ENCODE results near the gene CPED1.
"Not testable (repeated sequence)": the region's sequence is repeated elsewhere in the genome, so short reads cannot be mapped to it uniquely, and the experiment has no call there.

Gene CPED1

GRCh38 chr7:121054925-121055324, 66.4 kb downstream of the CPED1 start:
- H3K27ac ChIP-seq = no peak overlapping the region
- TF ChIP-seq, protein P1, sequence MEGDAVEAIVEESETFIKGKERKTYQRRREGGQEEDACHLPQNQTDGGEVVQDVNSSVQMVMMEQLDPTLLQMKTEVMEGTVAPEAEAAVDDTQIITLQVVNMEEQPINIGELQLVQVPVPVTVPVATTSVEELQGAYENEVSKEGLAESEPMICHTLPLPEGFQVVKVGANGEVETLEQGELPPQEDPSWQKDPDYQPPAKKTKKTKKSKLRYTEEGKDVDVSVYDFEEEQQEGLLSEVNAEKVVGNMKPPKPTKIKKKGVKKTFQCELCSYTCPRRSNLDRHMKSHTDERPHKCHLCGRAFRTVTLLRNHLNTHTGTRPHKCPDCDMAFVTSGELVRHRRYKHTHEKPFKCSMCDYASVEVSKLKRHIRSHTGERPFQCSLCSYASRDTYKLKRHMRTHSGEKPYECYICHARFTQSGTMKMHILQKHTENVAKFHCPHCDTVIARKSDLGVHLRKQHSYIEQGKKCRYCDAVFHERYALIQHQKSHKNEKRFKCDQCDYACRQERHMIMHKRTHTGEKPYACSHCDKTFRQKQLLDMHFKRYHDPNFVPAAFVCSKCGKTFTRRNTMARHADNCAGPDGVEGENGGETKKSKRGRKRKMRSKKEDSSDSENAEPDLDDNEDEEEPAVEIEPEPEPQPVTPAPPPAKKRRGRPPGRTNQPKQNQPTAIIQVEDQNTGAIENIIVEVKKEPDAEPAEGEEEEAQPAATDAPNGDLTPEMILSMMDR (conservative IDR thresholded peaks at IDR 0.05) = no peak

- TF ChIP-seq, protein P1 (conservative IDR thresholded peaks at IDR 0.05) = no peak
- H3K27ac ChIP-seq = no peak overlapping the region
Measured at GRCh38 chr7:121057878-121058277, 69.4 kb downstream of the CPED1 start.

DNA sequence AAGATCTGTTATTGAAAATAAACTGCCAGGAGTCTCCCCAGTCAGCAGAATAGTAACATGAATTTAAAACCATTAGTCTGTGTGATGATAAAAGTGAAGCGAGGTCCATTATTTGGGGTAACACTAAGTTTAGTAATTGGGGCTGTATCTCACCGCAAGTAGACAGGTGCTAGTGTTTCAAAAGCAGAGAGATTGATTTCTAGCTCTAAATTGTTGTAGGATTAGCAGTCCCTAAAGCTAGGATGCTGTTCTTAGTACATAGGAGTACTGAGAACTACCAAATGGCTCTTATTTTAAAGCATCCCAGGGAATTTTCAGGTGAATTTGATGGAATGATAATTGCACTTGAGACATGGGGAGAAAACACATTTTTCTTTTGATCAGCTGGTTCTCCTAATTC, 70.5 kb downstream of the CPED1 start:
- no peak overlapping the region for H3K27ac ChIP-seq
- TF ChIP-seq, protein P1 (conservative IDR thresholded peaks at IDR 0.05) = no peak

DNA sequence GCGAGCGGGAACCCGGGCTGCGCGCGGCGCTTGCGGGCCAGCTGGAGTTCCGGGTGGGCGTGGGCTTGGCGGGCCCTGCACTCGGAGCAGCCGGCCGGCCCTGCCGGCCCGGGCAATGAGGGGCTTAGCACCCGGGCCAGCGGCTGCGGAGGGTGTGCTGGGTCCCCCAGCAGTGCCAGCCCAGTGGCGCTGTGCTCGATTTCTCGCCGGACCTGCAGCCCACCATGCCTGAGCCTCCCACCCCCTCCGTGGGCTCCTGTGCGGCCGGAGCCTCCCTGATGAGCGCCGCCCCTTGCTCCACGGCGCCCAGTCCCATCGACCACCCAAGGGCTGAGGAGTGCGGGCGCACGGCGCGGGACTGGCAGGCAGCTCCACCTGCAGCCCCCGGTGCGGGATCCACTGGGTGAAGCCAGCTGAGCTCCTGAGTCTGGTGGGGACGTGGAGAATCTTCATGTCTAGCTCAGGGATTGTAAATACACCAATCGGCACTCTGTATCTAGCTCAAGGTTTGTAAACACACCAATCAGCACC, 71.5 kb downstream of the CPED1 start:
- not testable (repeated sequence) for H3K27ac ChIP-seq

GRCh38 chr7:121061677-121062582, 73.4 kb downstream of the CPED1 start:
- no peak overlapping the region for H3K27ac ChIP-seq
- TF ChIP-seq, protein P1 (conservative IDR thresholded peaks at IDR 0.05) = no peak

- TF ChIP-seq, protein P1 (conservative IDR thresholded peaks at IDR 0.05) = no peak
- no peak overlapping the region for H3K27ac ChIP-seq
Measured at GRCh38 chr7:121062671-121063279, 74.3 kb downstream of the CPED1 start.

DNA sequence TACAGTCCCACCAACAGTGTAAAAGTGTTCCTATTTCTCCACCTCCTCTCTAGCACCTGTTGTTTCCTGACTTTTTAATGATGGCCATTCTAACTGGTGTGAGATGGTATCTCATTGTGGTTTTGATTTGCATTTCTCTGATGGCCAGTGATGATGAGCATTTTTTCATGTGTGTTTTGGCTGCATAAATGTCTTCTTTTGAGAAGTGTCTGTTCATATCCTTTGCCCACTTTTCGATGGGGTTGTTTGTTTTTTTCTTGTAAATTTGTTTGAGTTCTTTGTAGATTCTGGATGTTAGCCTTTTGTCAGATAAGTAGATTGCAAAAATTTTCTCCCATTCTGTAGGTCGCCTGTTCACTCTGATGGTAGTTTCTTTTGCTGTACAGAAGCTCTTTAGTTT, 79.2 kb downstream of the CPED1 start:
- not testable (repeated sequence) for H3K27ac ChIP-seq

GRCh38 chr7:121069346-121070100, 81.0 kb downstream of the CPED1 start:
- no peak overlapping the region for H3K27ac ChIP-seq
- TF ChIP-seq, protein P1 (conservative IDR thresholded peaks at IDR 0.05) = no peak
